Measurements from ENCODE around the gene SYPL1. TPM values are rescaled to one million over a fixed set of nuclear protein-coding genes. Genes with fewer than 3 reads are reported as not detected.

SYPL1 gene
- polyA plus RNA-seq, 1 of the 3 experiments (the other 2 are of a cell fraction) = 72.4 TPM

DNA sequence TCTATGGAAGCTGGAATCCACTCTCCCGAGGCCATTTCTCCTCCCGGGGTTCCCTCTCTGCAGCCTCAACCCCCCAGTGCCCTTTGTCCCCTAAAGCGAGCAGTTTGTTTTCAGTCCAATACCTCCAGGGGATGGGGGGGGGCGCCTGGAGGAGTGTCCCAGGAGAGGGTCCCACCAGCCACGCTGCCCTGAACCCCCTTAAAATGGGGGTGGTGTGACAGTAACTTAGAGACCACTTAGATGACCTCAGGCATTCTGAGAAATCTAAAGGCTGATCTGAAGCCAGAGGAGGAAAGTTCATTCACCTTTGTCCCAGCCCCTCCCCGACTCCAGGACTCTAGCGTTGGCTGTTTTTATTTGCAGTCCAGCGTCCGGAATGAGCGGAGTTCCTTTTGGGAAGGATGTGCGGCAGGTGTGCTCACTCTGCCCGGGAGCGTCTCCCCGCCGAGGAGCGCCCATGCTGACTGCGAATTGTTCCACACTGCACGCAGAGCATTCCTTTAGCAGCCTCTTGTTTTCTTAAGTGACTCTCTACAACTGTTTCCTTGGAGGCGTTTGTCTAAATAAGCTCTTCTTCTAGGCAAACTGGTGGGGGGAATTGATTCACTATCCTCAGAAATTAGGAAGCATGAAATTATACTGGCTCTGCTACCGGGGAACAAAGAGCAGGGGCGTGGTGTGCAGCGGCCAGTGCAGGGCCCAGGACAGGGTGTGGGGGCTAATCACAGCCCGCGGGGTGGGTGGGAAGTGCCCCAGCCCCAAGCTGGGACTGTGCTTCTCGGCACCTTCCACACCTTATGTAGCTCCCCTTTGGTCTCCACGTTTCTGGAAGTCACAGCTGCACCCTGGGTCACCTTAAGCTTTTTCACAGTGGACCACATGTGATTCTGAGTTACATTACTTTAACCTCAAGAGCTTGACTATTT is 46.3 kb downstream of the SYPL1 start:
- no peak for DNase-seq
- peak overlapping the region; percentile 62 for H3K9ac ChIP-seq

More for the DNA sequence above, 46.3 kb downstream of the SYPL1 start:
- TF ChIP-seq RXRA (IDR thresholded peaks at IDR 0.05; ENCODE audit: borderline replicate concordance, low read depth) (no peak), MEF2A (IDR thresholded peaks at IDR 0.05; ENCODE audit: borderline replicate concordance, low read depth) (no peak), GABPA (IDR thresholded peaks at IDR 0.05; ENCODE audit: low read depth) (no peak), TCF12 (IDR thresholded peaks at IDR 0.05) (no peak), RAD21 (IDR thresholded peaks at IDR 0.05; ENCODE audit: low read length) (no peak), POLR2AphosphoS5 (IDR thresholded peaks at IDR 0.05; ENCODE audit: low read depth, low read length) (no peak), USF1 (IDR thresholded peaks at IDR 0.05; ENCODE audit: borderline replicate concordance, low read depth) (no peak), REST (IDR thresholded peaks at IDR 0.05; ENCODE audit: low read depth, low read length) (no peak), GATA2 (CRISPR knock-in tag; IDR thresholded peaks at IDR 0.05) (no peak), CHD2 (IDR thresholded peaks at IDR 0.05; ENCODE audit: low read length, partially characterized antibody) (no peak), RCOR1 (IDR thresholded peaks at IDR 0.05; ENCODE audit: low read length) (no peak), SIN3A (IDR thresholded peaks at IDR 0.05; ENCODE audit: borderline replicate concordance, low read depth, low read length) (no peak), NFIC (IDR thresholded peaks at IDR 0.05; ENCODE audit: borderline replicate concordance) (no peak), SMC3 (IDR thresholded peaks at IDR 0.05; ENCODE audit: low read depth, low read length) (no peak), EZH2phosphoT487 (IDR thresholded peaks at IDR 0.05; ENCODE audit: borderline replicate concordance, low read depth) (no peak), RFX5 (IDR thresholded peaks at IDR 0.05; ENCODE audit: low read length) (no peak)
- TF ChIP-seq, protein P1, sequence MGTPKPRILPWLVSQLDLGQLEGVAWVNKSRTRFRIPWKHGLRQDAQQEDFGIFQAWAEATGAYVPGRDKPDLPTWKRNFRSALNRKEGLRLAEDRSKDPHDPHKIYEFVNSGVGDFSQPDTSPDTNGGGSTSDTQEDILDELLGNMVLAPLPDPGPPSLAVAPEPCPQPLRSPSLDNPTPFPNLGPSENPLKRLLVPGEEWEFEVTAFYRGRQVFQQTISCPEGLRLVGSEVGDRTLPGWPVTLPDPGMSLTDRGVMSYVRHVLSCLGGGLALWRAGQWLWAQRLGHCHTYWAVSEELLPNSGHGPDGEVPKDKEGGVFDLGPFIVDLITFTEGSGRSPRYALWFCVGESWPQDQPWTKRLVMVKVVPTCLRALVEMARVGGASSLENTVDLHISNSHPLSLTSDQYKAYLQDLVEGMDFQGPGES (IDR thresholded peaks at IDR 0.05; ENCODE audit: low read depth, low read length) = no peak
- TF ChIP-seq, protein P2, sequence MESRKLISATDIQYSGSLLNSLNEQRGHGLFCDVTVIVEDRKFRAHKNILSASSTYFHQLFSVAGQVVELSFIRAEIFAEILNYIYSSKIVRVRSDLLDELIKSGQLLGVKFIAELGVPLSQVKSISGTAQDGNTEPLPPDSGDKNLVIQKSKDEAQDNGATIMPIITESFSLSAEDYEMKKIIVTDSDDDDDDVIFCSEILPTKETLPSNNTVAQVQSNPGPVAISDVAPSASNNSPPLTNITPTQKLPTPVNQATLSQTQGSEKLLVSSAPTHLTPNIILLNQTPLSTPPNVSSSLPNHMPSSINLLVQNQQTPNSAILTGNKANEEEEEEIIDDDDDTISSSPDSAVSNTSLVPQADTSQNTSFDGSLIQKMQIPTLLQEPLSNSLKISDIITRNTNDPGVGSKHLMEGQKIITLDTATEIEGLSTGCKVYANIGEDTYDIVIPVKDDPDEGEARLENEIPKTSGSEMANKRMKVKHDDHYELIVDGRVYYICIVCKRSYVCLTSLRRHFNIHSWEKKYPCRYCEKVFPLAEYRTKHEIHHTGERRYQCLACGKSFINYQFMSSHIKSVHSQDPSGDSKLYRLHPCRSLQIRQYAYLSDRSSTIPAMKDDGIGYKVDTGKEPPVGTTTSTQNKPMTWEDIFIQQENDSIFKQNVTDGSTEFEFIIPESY (IDR thresholded peaks at IDR 0.05; ENCODE audit: borderline replicate concordance, low read depth) = no peak
- H3K9me2 ChIP-seq = no peaks in the 10 kb centered on the region
- no peaks in the 10 kb centered on the region for H3K27me3 ChIP-seq (ENCODE audit: insufficient read depth)
- no peaks in the 10 kb centered on the region for H4K20me1 ChIP-seq (ENCODE audit: insufficient read depth)
- H3K79me2 ChIP-seq (ENCODE audit: insufficient read depth) = no peaks in the 10 kb centered on the region
- H3K4me3 ChIP-seq (ENCODE audit: low read depth in 2 of 2, low read length in 1 of 2) = peak overlapping the region; percentile 6 to 55; a peak in 3 of 4 replicates
- ChIA-PET POLR2A (interaction anchor here (0.6 to 1.0 kb wide), 2 partner anchors 46 to 997 kb away, joined by 3 to 6 read pairs; partner anchors contain the start of gene SYPL1), CTCF (interaction anchor here (0.9 to 2.8 kb wide), 7 partner anchors 8 to 189 kb away, joined by 3 to 20 read pairs (median 5); partner anchors contain the start of gene ATXN7L1)
- peaks cover 8% of the 10 kb centered on the region for H3F3A ChIP-seq (replicated peaks; ENCODE audit: insufficient read depth)
- peak overlapping the region; percentile 75 for H3K4me2 ChIP-seq
- H3K4me1 ChIP-seq (ENCODE audit: control insufficient read depth in 1 of 2, insufficient read depth in 2 of 2, low read depth in 1 of 2, low read length in 1 of 2) = peaks cover 28 to 68% of the 10 kb centered on the region in 2 experiments
- 79% methylated on average over 25 of the region's 26 CpGs for WGBS (ENCODE audit: low lambda C conversion rate)
- H2AFZ ChIP-seq (ENCODE audit: low read depth) = peak overlapping the region; percentile 95
- H3K9me3 ChIP-seq = no peaks in the 10 kb centered on the region
- no peaks in the 10 kb centered on the region for H3K36me3 ChIP-seq (replicated peaks in 1 of 2; ENCODE audit: control insufficient read depth in 1 of 2, insufficient read depth in 2 of 2, low read length in 1 of 2)
- H3K27ac ChIP-seq (ENCODE audit: low read depth in 2 of 2, low read length in 1 of 2) = peak overlapping the region; percentile 87 to 88

All from SK-N-SH (cell line).